ENCODE results near the gene KCNK1.

The KCNK1 gene

DNA sequence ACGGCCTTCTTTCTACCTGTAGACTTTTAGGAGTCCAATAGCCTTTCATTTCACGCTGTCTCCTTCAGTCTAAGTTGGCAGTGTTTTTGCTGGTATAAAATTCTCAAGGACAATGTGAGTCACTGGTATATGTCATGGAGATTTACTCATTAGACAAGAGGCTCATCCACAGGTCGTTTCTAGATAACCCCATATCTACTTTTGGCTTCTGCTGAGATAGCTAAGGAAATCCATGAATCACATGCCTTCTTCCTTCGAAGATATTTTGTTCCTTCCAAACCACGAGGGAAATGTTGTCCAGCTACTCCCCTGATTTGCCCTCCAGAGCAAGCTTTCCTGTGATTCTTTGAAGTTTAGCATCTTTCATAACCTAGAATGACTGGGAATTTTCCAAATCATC lies 38.5 kb upstream of the KCNK1 start:
- TF ChIP-seq, protein P1, sequence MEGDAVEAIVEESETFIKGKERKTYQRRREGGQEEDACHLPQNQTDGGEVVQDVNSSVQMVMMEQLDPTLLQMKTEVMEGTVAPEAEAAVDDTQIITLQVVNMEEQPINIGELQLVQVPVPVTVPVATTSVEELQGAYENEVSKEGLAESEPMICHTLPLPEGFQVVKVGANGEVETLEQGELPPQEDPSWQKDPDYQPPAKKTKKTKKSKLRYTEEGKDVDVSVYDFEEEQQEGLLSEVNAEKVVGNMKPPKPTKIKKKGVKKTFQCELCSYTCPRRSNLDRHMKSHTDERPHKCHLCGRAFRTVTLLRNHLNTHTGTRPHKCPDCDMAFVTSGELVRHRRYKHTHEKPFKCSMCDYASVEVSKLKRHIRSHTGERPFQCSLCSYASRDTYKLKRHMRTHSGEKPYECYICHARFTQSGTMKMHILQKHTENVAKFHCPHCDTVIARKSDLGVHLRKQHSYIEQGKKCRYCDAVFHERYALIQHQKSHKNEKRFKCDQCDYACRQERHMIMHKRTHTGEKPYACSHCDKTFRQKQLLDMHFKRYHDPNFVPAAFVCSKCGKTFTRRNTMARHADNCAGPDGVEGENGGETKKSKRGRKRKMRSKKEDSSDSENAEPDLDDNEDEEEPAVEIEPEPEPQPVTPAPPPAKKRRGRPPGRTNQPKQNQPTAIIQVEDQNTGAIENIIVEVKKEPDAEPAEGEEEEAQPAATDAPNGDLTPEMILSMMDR (IDR thresholded peaks at IDR 0.05; ENCODE audit: borderline replicate concordance, insufficient read depth, low read depth, low read length), result no peak

DNA sequence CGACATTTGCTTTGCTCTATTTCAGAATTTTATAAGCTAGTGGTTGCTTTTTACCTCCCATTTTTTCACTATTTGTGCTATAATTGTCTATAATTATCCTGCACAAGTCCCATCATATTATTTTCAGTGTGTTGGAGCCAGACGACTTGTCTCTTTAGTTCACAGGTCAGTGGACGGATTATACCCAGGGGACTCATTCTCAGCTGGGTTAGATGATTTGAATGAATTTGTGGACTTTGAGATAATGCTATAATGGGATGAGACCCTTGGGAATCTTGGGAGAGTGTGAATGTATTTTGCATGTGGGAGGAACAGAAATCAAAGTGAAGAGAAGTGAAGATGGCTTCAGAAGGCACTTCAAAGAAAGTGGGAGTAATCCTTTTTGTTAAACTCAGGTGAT lies 31.5 kb upstream of the KCNK1 start:
- TF ChIP-seq, protein P1 (IDR thresholded peaks at IDR 0.05; ENCODE audit: borderline replicate concordance, insufficient read depth, low read depth, low read length), result no peak
- no peak overlapping the region for H3K4me3 ChIP-seq (ENCODE audit: low read depth, low read length)

More for the DNA sequence above, 38.5 kb upstream of the KCNK1 start:
- H3K4me3 ChIP-seq (ENCODE audit: low read depth, low read length), result no peak overlapping the region

DNA sequence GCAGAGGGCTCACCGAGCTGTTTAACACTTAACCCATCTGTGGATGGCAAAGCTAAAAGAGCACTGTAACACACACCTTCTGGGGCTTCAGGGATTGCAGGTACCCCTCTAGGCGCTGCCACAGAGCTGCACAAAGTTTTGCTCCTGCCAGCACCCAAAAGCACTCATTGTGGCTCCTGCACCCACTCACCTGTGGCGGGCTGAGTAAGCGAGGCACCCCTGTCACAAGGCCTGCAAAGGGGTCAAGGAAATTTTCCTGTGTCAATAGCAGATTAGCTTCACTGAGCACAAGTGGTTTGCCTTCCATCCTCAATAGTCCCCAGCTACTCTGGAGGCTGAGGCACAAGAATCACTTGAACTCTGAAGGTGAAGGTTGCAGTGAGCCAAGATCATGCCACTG lies 29.5 kb upstream of the KCNK1 start:
- no peak overlapping the region for H3K4me3 ChIP-seq (ENCODE audit: low read depth, low read length)
- TF ChIP-seq, protein P1 (IDR thresholded peaks at IDR 0.05; ENCODE audit: borderline replicate concordance, insufficient read depth, low read depth, low read length), result no peak

DNA sequence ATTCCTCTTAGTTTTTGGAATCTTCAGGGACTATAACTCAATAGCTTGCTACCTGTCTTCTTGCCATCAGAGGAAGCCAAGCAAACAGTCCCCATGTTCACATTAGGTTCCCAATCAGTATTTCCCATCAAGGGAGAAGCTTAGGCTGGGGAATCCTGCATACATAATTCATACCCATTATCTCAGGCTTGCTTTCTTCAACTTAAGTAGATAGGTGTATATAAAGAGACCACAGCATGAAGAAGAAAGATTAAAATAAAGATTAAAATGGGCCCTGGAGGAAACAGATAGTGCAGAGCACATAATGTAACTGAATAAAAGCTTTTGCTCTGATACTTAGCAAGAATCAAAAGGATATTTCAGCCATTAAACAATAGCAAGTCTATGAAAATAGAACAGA lies 29.0 kb upstream of the KCNK1 start:
- TF ChIP-seq, protein P1 (IDR thresholded peaks at IDR 0.05; ENCODE audit: borderline replicate concordance, insufficient read depth, low read depth, low read length), result no peak
- H3K4me3 ChIP-seq (ENCODE audit: low read depth, low read length), result no peak overlapping the region

DNA sequence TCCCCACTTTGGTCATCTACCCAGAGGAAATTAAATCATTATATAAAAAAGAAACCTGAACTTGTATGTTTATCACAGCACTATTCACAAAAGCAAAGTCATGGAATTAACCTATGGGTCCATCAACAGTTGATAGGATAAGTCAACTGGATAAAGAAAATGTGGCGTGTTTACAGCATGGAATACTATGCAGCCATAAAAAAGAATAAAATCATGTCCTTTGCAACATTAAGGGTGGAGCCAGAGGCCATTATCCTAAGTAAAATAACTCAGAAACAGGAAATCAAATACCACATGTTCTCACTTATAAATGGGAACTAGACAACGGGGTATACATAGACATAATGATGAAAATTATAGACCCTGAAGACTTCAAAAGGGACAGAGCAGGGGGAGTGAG lies 27.6 kb upstream of the KCNK1 start:
- TF ChIP-seq, protein P1 (IDR thresholded peaks at IDR 0.05; ENCODE audit: borderline replicate concordance, insufficient read depth, low read depth, low read length), result no peak
- H3K4me3 ChIP-seq (ENCODE audit: low read depth, low read length), result no peak overlapping the region

DNA sequence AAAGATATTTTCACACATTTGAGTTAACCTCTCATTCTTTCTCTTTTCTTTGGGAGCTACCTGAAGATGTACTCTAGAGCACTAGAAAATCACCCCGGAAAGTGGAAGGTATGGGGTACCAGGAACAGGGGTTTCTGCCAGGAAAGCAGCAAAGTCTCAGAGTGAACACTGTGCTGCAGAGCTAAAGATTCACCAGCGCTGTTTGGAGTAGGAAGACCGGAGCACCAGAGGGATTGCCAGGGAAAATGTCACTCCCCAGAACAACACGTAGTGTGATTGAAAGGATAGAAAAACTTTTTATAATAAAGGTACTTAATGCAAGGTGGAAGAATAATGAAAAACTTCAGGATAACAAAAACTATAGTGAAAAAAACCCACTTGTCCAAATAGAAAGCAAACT lies 26.7 kb upstream of the KCNK1 start:
- TF ChIP-seq, protein P1 (IDR thresholded peaks at IDR 0.05; ENCODE audit: borderline replicate concordance, insufficient read depth, low read depth, low read length), result no peak

DNA sequence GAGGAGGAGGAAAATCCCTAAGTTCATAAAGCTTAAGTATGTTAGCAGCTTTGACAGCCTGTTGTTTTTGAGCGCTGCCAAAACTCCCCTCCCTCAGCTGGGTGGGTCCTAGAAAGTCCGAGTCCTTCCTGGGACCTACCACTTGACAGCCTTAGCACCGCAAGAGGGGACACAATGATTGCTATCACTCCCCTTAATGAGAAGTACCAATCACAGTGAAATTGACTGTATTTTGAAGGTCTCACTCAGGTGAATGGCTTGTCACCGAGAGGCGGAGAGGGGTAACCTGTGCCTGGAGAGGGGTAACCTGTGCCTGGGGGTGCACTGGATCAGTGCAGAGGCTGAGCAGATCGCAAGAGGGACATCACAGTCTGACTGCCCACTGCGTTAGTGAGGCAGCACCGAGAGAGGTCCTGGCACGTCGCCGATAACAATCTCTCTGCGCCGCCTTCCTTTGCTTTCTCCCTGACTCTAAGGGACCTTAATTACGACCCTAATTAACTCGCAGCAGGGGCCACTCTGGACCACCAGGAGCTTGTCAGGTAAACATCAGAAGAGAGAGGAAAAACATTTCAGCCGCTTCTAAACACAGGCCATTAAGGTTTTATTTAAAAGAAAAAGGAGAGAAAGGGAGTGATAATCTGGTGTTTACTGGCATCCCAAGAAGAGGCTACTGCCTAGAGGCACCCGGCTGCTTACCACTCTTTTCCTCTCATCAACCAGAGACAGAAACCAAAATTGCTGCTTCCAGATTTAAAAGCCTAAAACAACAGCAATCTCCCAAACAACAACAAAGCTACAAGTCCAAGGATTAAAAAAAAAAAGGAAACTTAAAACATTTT lies 25.7 kb upstream of the KCNK1 start:
- TF ChIP-seq, protein P1 (IDR thresholded peaks at IDR 0.05; ENCODE audit: borderline replicate concordance, insufficient read depth, low read depth, low read length), result no peak
- no peak overlapping the region for H3K4me3 ChIP-seq (ENCODE audit: low read depth, low read length)

More for the DNA sequence above, 26.7 kb upstream of the KCNK1 start:
- H3K4me3 ChIP-seq (ENCODE audit: low read depth, low read length), result no peak overlapping the region

Data from GM12875 (cell line).